Caco-2 (cell line): ENCODE measurements around the gene SNAPC1. TPM values are rescaled to one million over a fixed set of nuclear protein-coding genes. Genes with fewer than 3 reads are reported as not detected.

ENCODE experiments used
- BruUV-seq: library from RNA; stranded (reverse); fragments of 400-500 nt; replicated peaks from 2 replicates; lab custom pipeline; 2021; lab: Mats Ljungman, UMichigan
- CTCF ChIA-PET: fragments of 300-600 bp; sonication (Branson Sonifier 250); formaldehyde crosslinking; loops from one replicate; lab custom pipeline; 2022; ENCODE audit warnings: antibody characterized with exemption; lab: Charles Lee
- POLR2A ChIA-PET: fragments of 300-600 bp; sonication (Branson Sonifier 250); formaldehyde crosslinking; loops from one replicate; lab custom pipeline; 2022; ENCODE audit warnings: antibody characterized with exemption; lab: Charles Lee
- DNase-seq, 2 experiments: peaks; one replicate each; pipeline versions ENCODE4 v3.0.0 to v3.0.0-alpha.2; 2020 to 2022
- H3K27me3 ChIP-seq: replicated peaks from 2 replicates; pipeline ENCODE4 v1.6.0; 2011; ENCODE audit warnings: low read length; ENCODE audit not compliant: control insufficient read depth, insufficient read depth
- H3K36me3 ChIP-seq: 2 replicates; pipeline ENCODE4 v1.5.1; 2011; ENCODE audit warnings: low read length; ENCODE audit not compliant: control insufficient read depth, insufficient read depth
- H3K4me1 ChIP-seq: fragments of 250-450 bp; sonication (Bioruptor Pico); 2 replicates; pipeline ENCODE4 v1.5.1; 2020; ENCODE audit warnings: mild to moderate bottlenecking
- H3K4me3 ChIP-seq: 2 replicates; pipeline ENCODE4 v1.5.1; 2011; ENCODE audit warnings: low read depth, mild to moderate bottlenecking, control low read depth, low read length
- H3K9me3 ChIP-seq: fragments of 250-450 bp; sonication (Bioruptor Pico); 2 replicates; pipeline ENCODE4 v1.5.1; 2020; ENCODE audit warnings: mild to moderate bottlenecking, moderate library complexity
- H3K27ac Mint-ChIP-seq: one replicate; pipeline ENCODE4 v1.8.0; 2022; ENCODE audit warnings: mixed read lengths; ENCODE audit not compliant: unreplicated experiment
- H3K27me3 Mint-ChIP-seq: one replicate; pipeline ENCODE4 v1.8.0; 2022; ENCODE audit warnings: mixed read lengths; ENCODE audit not compliant: insufficient read depth, unreplicated experiment
- H3K36me3 Mint-ChIP-seq: one replicate; pipeline ENCODE4 v1.8.0; 2022; ENCODE audit warnings: mild to moderate bottlenecking, mixed read lengths; ENCODE audit not compliant: insufficient read depth, unreplicated experiment
- H3K4me1 Mint-ChIP-seq: one replicate; pipeline ENCODE4 v1.8.0; 2022; ENCODE audit warnings: low read depth, mixed read lengths; ENCODE audit not compliant: unreplicated experiment
- H3K4me3 Mint-ChIP-seq: one replicate; pipeline ENCODE4 v1.8.0; 2022; ENCODE audit warnings: mild to moderate bottlenecking, moderate library complexity, mixed read lengths; ENCODE audit not compliant: unreplicated experiment
- H3K9me3 Mint-ChIP-seq: one replicate; pipeline ENCODE4 v1.8.0; 2022; ENCODE audit warnings: mixed read lengths; ENCODE audit not compliant: unreplicated experiment
- CTCF ChIP-seq, 2 experiments: fragments of 200-600 bp in 1 of 2; IDR thresholded peaks; 1 replicate in 1 of 2; 2 replicates in 1 of 2; pipeline versions ENCODE4 v1.5.1 to v1.8.0; 2011 to 2022; ENCODE audit warnings: antibody characterized with exemption in 1 of 2, control low read depth in 1 of 2, inconsistent platforms in 1 of 2, low read depth in 1 of 2, low read length in 1 of 2, mild to moderate bottlenecking in 1 of 2, moderate library complexity in 1 of 2; ENCODE audit not compliant: insufficient read depth in 1 of 2, severe bottlenecking in 1 of 2, unreplicated experiment in 1 of 2
- intact Hi-C: fragments of 100-400 bp; cut with micrococcal nuclease; formaldehyde crosslinking; loops from one replicate; pipeline ENCODE4 v1.10.0; 2022; ENCODE audit not compliant: unreplicated experiment
- total RNA-seq: library from RNA; stranded (reverse); gene quantifications from 2 replicates; pipeline ENCODE4 v1.2.3, GENCODE V29; 2022

The SNAPC1 gene
- total RNA-seq, 1 experiment from 2014 or later: 5.1 TPM

- Histone ChIP-seq H3K27me3 (no peaks in the 10 kb centered on the region), H3K4me3 (no peak overlapping the region), H3K4me1 (peaks cover 28% of the 10 kb centered on the region), H3K36me3 (no peaks in the 10 kb centered on the region; the same call in 1 of the 2 replicates), H3K9me3 (no peaks in the 10 kb centered on the region)
- no peak for DNase-seq
- no TSS peak for BruUV-seq
- Mint-ChIP-seq H3K4me1 (peaks cover 27% of the 10 kb centered on the region), H3K4me3 (no peak overlapping the region), H3K27me3 (no peaks in the 10 kb centered on the region), H3K27ac (no peak overlapping the region), H3K36me3 (peaks cover 14% of the 10 kb centered on the region), H3K9me3 (no peaks in the 10 kb centered on the region)
- CTCF ChIA-PET: no interaction called here
- POLR2A ChIA-PET: no interaction called here
- no peak for TF ChIP-seq CTCF (IDR thresholded peaks at IDR 0.05; ENCODE audit: insufficient read depth in 1 of 2, low read depth in 1 of 2, low read length in 1 of 2, severe bottlenecking in 1 of 2, unreplicated experiment in 1 of 2)
- intact Hi-C loops: loop anchor here (5.0 kb wide), 1 partner anchor 155 kb away; no protein-coding TSS in a partner anchor
These were observed 45.3 kb upstream of the SNAPC1 start for GRCh38 chr14:61716956-61717355.

GRCh38 chr14:61718039-61718438 lies 44.2 kb upstream of the SNAPC1 start:
- no peak overlapping the region for H3K4me3 Mint-ChIP-seq
- peaks cover 23% of the 10 kb centered on the region; the same call in 1 of the 2 replicates for H3K4me1 ChIP-seq
- POLR2A ChIA-PET: no interaction called here

More at GRCh38 chr14:61718039-61718438, 44.2 kb upstream of the SNAPC1 start:
- Mint-ChIP-seq H3K9me3 (no peaks in the 10 kb centered on the region), H3K27me3 (no peaks in the 10 kb centered on the region), H3K27ac (no peak overlapping the region), H3K4me1 (peaks cover 16% of the 10 kb centered on the region), H3K36me3 (peaks cover 22% of the 10 kb centered on the region)
- Histone ChIP-seq H3K9me3 (no peaks in the 10 kb centered on the region), H3K4me3 (no peak overlapping the region), H3K36me3 (no peaks in the 10 kb centered on the region; the same call in 1 of the 2 replicates), H3K27me3 (no peaks in the 10 kb centered on the region)
- CTCF ChIA-PET: no interaction called here
- no TSS peak for BruUV-seq
- intact Hi-C loops: loop anchor here (5.0 kb wide), 1 partner anchor 156 kb away; no protein-coding TSS in a partner anchor
- no peak for DNase-seq
- no peak for TF ChIP-seq CTCF (IDR thresholded peaks at IDR 0.05; ENCODE audit: insufficient read depth in 1 of 2, low read depth in 1 of 2, low read length in 1 of 2, severe bottlenecking in 1 of 2, unreplicated experiment in 1 of 2)
